Aortic smooth muscle cell (primary cell): ENCODE data around the gene PCSK6. TPM values are rescaled to one million over a fixed set of nuclear protein-coding genes. Genes with fewer than 3 reads are reported as not detected.

Experiments used
- total RNA-seq: library from RNA; depleted of rRNA; stranded (reverse); fragments of >200 nt; gene quantifications from 2 replicates; pipeline ENCODE4 v1.2.3, GENCODE V29; 2014

PCSK6 gene
- 0.19 and 0.66 TPM in 2 replicates for total RNA-seq

GRCh38 chr15:101489599-101490407 lies at the start of gene PCSK6:
Gene PCSK6 (minus strand): TSS chr15:101489707. CDS start chr15:101489670, 37 bp downstream.

GRCh38 chr15:101294731-101295606 lies 194.5 kb downstream of the PCSK6 start, which contains the start of gene SNRPA1:
Gene SNRPA1 (minus strand): TSS chr15:101295248. CDS start chr15:101295178, 70 bp downstream.

GRCh38 chr15:101277038-101277822 lies 212.3 kb downstream of the PCSK6 start, which contains the start of gene SELENOS:
Gene SELENOS (minus strand): TSS chr15:101277485. CDS start chr15:101277417, 68 bp downstream.

Other genes with a start within 250 kb of the PCSK6 start
- 71.4 and 74.4 TPM in 2 replicates for gene CHSY1, start 237.7 kb downstream of the PCSK6 start, total RNA-seq
- gene SELENOS, start 212.2 kb downstream of the PCSK6 start, total RNA-seq: 74.2 and 90.8 TPM in 2 replicates
- 13.6 and 15.7 TPM in 2 replicates for gene SNRPA1, start 194.5 kb downstream of the PCSK6 start, total RNA-seq
- 37.0 and 41.7 TPM in 2 replicates for gene TM2D3, start 162.7 kb upstream of the PCSK6 start, total RNA-seq
- 8.2 and 10.2 TPM in 2 replicates for gene TARS3, start 234.8 kb upstream of the PCSK6 start, total RNA-seq